Effector memory CD8-positive, alpha-beta T cell (primary cell): ENCODE measurements around the gene ST7.
"Not testable (repeated sequence)": the region's sequence is repeated elsewhere in the genome, so short reads cannot be mapped to it uniquely, and the experiment has no call there.

Experiments used
- ATAC-seq: fragments of 150-1000 bp; cut with Tn5 transposase; replicated peaks from 2 replicates; pipeline ENCODE4 v1.10.0; 2021; ENCODE audit warnings: mild to moderate bottlenecking, moderate library complexity
- DNase-seq, 3 experiments: peaks; one replicate each; pipeline ENCODE4 v3.0.0; 2021
- H3K27ac Mint-ChIP-seq, 2 donors: one replicate each; pipeline ENCODE4 v1.8.0; 2022; ENCODE audit warnings: mild to moderate bottlenecking in 2 of 2, mixed read lengths in 2 of 2, moderate library complexity in 2 of 2
- H3K27me3 Mint-ChIP-seq, 2 donors: one replicate each; pipeline ENCODE4 v1.8.0; 2022; ENCODE audit warnings: mixed read lengths in 2 of 2
- H3K36me3 Mint-ChIP-seq: one replicate; pipeline ENCODE4 v1.8.0; 2022; ENCODE audit warnings: mild to moderate bottlenecking, moderate library complexity, mixed read lengths; ENCODE audit not compliant: insufficient read depth
- H3K4me1 Mint-ChIP-seq, 2 donors: one replicate each; pipeline ENCODE4 v1.8.0; 2022; ENCODE audit warnings: low read depth in 2 of 2, mixed read lengths in 2 of 2
- H3K4me3 Mint-ChIP-seq, 2 donors: one replicate each; pipeline ENCODE4 v1.8.0; 2022; ENCODE audit warnings: mild to moderate bottlenecking in 2 of 2, mixed read lengths in 2 of 2, moderate library complexity in 2 of 2
- H3K9me3 Mint-ChIP-seq, 2 donors: one replicate each; pipeline ENCODE4 v1.8.0; 2022; ENCODE audit warnings: mixed read lengths in 2 of 2

ST7 gene

DNA sequence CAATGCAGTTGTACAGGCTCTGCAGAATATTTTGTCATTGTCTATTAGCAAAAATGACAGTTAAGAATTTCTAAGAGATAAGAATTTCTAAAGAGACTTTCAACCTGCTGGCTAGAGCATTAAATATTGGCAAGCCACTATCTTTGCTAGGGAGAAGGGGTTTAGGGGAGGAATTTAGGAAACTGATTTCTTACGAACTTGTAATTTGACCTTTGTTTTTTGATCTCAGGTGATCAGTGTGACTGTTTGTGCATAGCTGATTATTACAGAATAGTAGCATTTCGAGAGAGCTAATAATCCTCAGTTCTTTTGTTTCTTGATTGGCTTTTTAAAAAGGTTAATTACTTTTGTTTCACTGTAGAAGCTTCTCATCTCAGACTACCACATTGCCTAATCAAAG, 68.1 kb downstream of the ST7 start:
- no peak overlapping the region for H3K27ac Mint-ChIP-seq
- DNase-seq (no peak), ATAC-seq (no peak)
- no peaks in the 10 kb centered on the region for H3K27me3 Mint-ChIP-seq
- H3K4me1 Mint-ChIP-seq: peaks cover 7 to 18% of the 10 kb centered on the region in 2 donors
- H3K36me3 Mint-ChIP-seq: no peaks in the 10 kb centered on the region
- H3K4me3 Mint-ChIP-seq: no peak overlapping the region
- H3K9me3 Mint-ChIP-seq: no peaks in the 10 kb centered on the region

DNA sequence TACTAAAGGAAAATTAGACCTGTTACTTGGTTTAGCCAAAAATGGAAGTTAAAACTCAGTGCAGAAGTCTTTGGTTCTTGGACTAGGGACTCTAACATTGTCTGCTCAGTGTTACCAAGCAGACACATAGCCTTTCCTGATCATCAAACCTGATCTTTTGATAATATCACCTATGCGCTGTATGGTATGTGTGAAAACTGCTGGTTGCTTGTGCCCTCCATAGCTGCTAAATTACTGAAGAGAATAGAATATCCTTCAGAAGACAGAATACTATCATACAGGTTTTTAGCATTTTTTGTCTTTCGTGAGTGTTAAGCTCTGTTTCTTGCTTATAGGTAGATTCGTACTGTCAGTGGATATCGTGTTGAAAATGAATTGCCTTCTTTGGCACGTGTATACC, 68.7 kb downstream of the ST7 start:
- DNase-seq: no peak
- Mint-ChIP-seq H3K27me3 (no peaks in the 10 kb centered on the region), H3K4me3 (no peak overlapping the region), H3K4me1 (peaks cover 8 to 16% of the 10 kb centered on the region in 2 donors), H3K9me3 (no peaks in the 10 kb centered on the region), H3K27ac (no peak overlapping the region), H3K36me3 (no peaks in the 10 kb centered on the region)
- no peak for ATAC-seq

DNA sequence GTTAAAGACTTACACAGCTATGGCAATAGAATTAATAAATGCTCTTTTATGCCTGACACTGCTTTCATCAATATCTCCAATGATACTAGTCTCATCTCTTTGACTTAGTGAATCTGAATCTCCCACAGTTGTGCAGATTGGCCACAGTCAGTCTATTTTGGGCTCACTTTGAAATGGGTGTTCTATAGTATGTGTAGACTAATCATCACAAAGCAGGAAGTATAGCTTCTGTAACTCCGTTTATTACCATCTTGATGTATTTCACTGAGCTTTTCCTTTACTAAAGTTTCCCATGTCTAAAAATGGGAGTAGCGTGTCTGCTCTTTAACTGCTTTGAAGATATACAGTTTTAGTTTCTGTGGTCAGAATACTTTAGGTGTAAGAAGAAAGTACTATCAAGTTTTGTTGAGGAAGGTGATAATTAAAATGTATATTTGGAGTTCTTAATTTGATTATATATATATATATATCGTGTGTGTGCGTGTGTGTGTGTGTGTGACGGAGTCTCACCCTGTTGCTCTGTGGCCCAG, 70.1 kb downstream of the ST7 start:
- peak overlapping the region in 1 of 2 donors; percentile 47 for H3K27ac Mint-ChIP-seq

DNA sequence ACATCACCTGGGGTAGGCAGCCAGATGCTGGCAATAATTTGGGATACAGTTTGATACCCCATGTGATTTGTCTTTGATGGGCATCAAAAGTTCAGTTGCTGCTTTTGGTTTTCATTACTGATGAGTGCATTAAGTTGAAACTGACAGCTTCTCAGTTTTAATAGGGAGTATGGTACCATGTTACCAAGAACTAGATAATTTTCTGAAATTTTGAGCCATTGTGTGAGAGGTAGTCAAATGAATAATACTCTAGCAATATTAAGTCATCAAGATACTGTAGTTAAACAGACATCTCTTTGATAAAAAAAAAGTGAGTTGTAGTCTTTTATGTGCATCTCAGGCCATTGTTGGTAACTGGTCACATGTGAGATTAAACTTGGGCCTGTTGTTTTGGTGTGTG, 71.5 kb downstream of the ST7 start:
- ATAC-seq (no peak), DNase-seq (no peak)
- H3K4me1 Mint-ChIP-seq: peaks cover 5 to 9% of the 10 kb centered on the region in 2 donors
- H3K4me3 Mint-ChIP-seq: no peak overlapping the region
- no peaks in the 10 kb centered on the region for H3K27me3 Mint-ChIP-seq
- H3K9me3 Mint-ChIP-seq: no peaks in the 10 kb centered on the region
- H3K27ac Mint-ChIP-seq: no peak overlapping the region
- no peaks in the 10 kb centered on the region for H3K36me3 Mint-ChIP-seq

More for the DNA sequence above, 70.1 kb downstream of the ST7 start:
- Mint-ChIP-seq H3K4me1 (peaks cover 5 to 9% of the 10 kb centered on the region in 2 donors), H3K36me3 (no peaks in the 10 kb centered on the region), H3K4me3 (no peak overlapping the region), H3K27me3 (no peaks in the 10 kb centered on the region), H3K9me3 (no peaks in the 10 kb centered on the region)
- DNase-seq (no peak), ATAC-seq (no peak)

DNA sequence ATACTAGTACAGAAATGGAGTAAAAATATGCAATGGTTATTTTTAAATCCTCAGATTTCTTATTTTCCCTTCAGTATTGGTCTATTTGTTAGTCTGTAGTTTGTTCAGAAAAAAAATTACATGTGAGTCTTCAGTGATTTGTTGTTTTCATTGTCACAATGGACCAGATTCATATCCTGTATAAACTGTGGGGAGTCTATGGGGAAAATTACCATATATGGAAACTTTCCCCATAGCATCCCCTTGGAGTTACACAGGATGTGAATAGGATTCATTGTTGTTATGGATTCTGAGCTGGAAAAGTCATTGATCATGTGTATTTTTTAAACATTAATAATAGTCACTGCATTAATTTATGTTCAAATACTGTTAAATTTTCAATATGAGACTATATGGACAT, 72.6 kb downstream of the ST7 start:
- DNase-seq (no peak), ATAC-seq (no peak)
- H3K9me3 Mint-ChIP-seq: peaks cover 0 to 2% of the 10 kb centered on the region in 2 donors

DNA sequence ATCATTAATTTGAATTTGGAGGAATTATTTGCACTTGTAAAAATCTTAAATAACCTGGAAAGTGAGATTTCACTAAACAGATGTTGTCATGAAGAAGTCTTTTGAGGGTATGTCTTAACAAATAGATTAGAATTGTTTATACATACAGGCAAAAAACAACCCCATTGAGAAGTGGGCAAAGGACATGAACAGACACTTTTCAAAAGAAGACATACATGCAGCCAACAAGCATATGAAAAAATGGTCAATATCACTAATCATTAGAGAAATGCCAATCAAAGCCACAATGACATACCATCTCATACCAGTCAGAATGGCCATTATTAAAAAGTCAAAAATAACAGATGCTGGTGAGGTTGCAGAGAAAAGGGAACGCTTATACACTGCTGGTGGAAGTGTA, 77.0 kb downstream of the ST7 start:
- DNase-seq, H3K27me3 Mint-ChIP-seq, H3K4me1 Mint-ChIP-seq, H3K27ac Mint-ChIP-seq, H3K4me3 Mint-ChIP-seq, H3K36me3 Mint-ChIP-seq, H3K9me3 Mint-ChIP-seq, ATAC-seq: not testable (repeated sequence)

More for the DNA sequence above, 72.6 kb downstream of the ST7 start:
- H3K36me3 Mint-ChIP-seq: no peaks in the 10 kb centered on the region
- no peaks in the 10 kb centered on the region for H3K27me3 Mint-ChIP-seq
- peaks cover 5 to 9% of the 10 kb centered on the region in 2 donors for H3K4me1 Mint-ChIP-seq
- no peak overlapping the region for H3K27ac Mint-ChIP-seq
- H3K4me3 Mint-ChIP-seq: no peak overlapping the region

DNA sequence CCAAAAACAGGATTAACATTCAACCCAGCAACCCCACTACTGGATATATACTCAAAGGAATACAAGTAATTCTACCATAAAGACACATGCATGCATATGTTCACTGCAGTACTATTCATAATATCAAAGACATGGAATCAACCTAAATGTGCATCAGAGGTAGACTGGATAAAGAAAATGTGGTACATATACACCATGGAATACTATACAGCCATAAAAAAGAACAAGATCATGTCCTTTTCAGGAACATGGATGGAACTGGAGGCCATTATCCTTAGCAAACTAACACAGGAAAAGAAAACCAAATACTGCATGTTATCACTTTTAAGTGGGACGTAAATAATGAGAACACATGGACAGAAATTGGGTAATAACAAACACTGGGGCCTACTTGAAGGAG, 77.5 kb downstream of the ST7 start:
- not testable (repeated sequence) for H3K27ac Mint-ChIP-seq, ATAC-seq, H3K9me3 Mint-ChIP-seq, H3K27me3 Mint-ChIP-seq, H3K36me3 Mint-ChIP-seq, H3K4me1 Mint-ChIP-seq, DNase-seq, H3K4me3 Mint-ChIP-seq

DNA sequence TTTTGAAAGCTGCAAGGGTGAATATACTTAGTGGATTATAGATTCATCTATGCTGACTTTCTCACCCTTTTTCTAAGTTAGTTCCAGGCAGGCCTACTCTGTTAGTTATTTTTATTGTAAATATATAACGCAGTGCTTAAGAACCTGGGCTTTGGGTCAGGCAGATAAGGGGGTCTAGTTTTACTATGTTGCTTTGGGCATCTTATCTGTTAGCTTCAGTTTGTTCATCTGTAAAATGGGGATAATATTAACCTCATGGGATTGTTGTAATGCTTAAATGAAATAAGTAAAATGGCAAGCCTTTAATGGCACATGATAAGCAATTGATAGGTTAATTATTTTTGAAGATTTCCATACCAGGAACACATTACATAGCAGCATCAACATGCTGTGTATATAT, 79.5 kb downstream of the ST7 start:
- no peaks in the 10 kb centered on the region for H3K27me3 Mint-ChIP-seq
- no peaks in the 10 kb centered on the region for H3K36me3 Mint-ChIP-seq
- no peaks in the 10 kb centered on the region for H3K4me1 Mint-ChIP-seq
- H3K27ac Mint-ChIP-seq: no peak overlapping the region
- ATAC-seq (no peak), DNase-seq (no peak)
- H3K9me3 Mint-ChIP-seq: peaks cover 0 to 2% of the 10 kb centered on the region in 2 donors
- H3K4me3 Mint-ChIP-seq: no peak overlapping the region

DNA sequence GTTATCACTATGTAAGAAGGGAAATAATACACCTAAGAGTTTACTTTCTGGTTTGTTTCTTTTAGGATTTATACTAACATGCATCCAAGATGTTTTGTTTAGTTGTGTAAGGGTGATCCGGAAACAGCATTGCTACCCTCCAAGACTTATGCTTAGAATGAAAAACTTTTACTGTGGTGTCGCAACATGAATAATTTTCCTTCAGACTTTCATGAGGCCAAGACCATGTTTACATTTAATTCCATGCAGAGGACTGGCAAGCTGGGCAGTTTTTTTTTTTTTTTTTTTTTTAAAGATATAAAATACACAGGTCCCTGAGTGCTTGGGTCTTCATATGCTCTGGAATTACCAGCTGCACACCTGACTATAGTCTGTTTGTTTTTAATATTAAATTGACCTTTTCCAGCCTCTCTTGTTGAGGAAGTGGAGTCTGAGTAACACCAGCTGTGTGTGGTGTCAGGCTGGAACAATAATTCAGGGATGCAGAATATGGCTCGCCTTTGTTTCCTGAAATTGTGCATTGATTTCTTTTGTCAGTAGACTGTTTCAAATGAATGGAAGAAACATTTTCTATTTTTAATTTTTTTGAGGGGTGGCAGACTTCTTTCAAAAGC, 81.7 kb downstream of the ST7 start:
- no peak overlapping the region for H3K4me3 Mint-ChIP-seq
- H3K27ac Mint-ChIP-seq: peak overlapping the region in 1 of 2 donors; percentile 66
- peaks cover 0 to 2% of the 10 kb centered on the region in 2 donors for H3K9me3 Mint-ChIP-seq
- ATAC-seq (no peak), DNase-seq (no peak)
- no peaks in the 10 kb centered on the region for H3K27me3 Mint-ChIP-seq
- no peaks in the 10 kb centered on the region for H3K4me1 Mint-ChIP-seq
- H3K36me3 Mint-ChIP-seq: peaks cover 4% of the 10 kb centered on the region

DNA sequence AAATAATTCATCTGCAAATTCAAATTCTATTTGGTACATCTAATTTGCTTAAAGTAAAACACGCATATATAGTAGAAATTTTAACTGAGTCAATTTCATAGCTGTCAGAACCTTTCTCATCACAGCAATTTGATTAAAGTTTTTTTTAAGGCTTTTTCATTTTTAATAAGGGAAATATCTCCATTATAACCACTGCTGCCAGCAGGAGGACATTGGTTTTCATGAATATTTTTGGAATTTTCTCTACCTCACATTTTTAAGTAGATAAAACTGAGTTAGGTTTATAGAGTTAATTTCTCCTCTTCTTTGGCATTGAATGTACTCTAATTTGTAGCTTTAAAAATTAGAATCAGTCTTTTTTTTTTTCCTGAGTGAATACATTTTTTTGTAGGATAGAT, 82.2 kb downstream of the ST7 start:
- H3K36me3 Mint-ChIP-seq: peaks cover 4% of the 10 kb centered on the region
- ATAC-seq: no peak
- peaks cover 0 to 2% of the 10 kb centered on the region in 2 donors for H3K9me3 Mint-ChIP-seq
- H3K27me3 Mint-ChIP-seq: no peaks in the 10 kb centered on the region
- no peak overlapping the region for H3K27ac Mint-ChIP-seq
- H3K4me1 Mint-ChIP-seq: no peaks in the 10 kb centered on the region
- H3K4me3 Mint-ChIP-seq: no peak overlapping the region
- DNase-seq: no peak

DNA sequence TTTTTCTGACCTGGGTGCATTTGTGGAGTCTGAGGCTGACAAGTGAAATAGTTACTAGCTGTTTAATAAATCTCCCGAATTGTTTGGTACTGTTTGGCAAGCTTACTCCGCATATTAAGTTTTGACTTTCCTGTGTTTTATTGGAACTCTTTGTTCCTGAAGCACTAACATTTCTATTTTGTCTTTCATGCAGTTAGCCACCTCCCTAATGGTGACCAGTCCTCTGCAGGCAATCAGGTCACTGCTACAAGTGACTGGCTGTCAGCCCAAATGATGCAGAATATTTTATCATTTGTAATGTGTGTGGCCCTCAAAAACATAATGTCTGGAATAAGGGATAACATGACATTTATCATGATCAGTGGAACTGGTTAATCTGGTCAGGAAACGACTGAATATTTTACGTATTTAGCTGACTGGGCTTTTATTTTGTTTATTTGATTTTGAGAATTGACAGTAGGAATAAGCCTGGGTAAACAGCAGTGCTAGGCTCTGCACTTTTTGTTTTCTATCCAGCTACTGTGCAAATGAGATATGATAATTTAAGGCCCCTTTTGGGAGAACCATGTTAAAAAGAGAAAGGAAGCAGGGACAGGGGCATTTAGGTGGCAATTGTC, 82.9 kb downstream of the ST7 start:
- Mint-ChIP-seq H3K9me3 (no peaks in the 10 kb centered on the region), H3K4me1 (no peaks in the 10 kb centered on the region), H3K36me3 (peaks cover 4% of the 10 kb centered on the region), H3K27me3 (no peaks in the 10 kb centered on the region), H3K4me3 (no peak overlapping the region), H3K27ac (no peak overlapping the region)
- ATAC-seq (no peak), DNase-seq (no peak)

DNA sequence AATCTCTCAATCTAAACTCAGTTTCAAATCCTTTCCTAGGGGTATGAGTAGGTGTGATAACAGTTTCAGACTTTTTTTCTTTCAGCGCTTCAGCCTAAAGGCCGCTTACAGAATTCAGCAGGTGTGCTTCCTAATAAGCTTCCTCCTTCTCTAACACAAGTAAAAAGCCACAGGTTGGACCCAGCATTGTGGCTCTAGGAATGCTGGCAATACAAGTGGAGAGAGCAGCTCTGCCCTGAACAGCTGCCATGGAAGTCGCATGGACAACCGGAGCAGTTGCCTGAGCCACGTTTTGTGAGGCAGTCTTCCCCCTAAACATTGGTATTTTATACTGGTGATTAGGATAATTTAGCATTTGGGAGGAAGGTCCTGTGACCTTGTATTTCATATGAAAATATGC, 83.5 kb downstream of the ST7 start:
- Mint-ChIP-seq H3K4me1 (no peaks in the 10 kb centered on the region), H3K4me3 (no peak overlapping the region), H3K36me3 (peaks cover 4% of the 10 kb centered on the region), H3K9me3 (no peaks in the 10 kb centered on the region), H3K27me3 (no peaks in the 10 kb centered on the region), H3K27ac (no peak overlapping the region)
- DNase-seq: no peak
- ATAC-seq: no peak

DNA sequence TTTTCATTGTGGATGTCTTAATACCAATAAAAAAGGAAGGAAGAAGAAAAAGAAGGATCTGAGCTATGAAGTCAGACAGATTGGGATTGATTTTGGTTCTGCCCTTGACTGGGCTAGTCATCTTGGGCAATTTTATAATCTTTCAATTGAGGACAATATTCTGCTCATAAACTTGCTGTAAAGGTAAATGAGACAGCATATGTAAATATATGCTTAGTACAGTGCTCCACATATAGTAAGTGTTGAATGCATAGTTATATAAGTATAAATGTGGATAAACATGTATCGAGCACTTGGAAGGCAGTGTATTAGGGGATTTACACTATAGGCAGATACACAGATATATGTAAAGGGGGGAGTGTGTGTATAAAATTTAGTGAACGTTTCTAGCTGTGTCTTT, 85.1 kb downstream of the ST7 start:
- Mint-ChIP-seq H3K9me3 (no peaks in the 10 kb centered on the region), H3K27me3 (no peaks in the 10 kb centered on the region), H3K27ac (no peak overlapping the region), H3K4me1 (no peaks in the 10 kb centered on the region), H3K36me3 (peaks cover 4% of the 10 kb centered on the region), H3K4me3 (no peak overlapping the region)
- ATAC-seq: no peak
- DNase-seq: no peak

DNA sequence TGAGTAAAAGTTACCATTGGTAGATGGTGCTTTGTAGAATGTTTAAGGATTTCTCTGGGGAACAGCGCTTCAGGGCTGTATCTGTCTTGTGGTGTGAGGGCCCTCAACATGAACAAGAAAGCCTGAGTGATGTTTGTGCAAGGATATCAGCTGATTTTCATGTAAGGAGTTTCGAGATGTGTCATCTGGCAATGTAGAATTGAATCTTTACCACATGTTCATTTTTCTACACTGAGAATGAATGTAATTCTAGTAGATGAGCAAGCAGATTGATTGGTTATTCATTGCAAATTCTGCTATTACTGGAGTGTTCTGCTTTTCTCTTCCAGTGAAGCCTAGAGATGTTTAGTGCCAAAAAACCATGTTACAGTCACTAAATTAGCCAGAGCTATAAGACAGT, 87.7 kb downstream of the ST7 start:
- ATAC-seq (no peak), DNase-seq (no peak)
- H3K4me1 Mint-ChIP-seq: peaks cover 0 to 2% of the 10 kb centered on the region in 2 donors
- H3K9me3 Mint-ChIP-seq: no peaks in the 10 kb centered on the region
- peaks cover 4% of the 10 kb centered on the region for H3K36me3 Mint-ChIP-seq
- H3K27me3 Mint-ChIP-seq: no peaks in the 10 kb centered on the region
- no peak overlapping the region for H3K4me3 Mint-ChIP-seq
- no peak overlapping the region for H3K27ac Mint-ChIP-seq
